Endometrial microvascular endothelial cells (primary cell): ENCODE results near the gene CAMTA1. TPM values are rescaled to one million over a fixed set of nuclear protein-coding genes. Genes with fewer than 3 reads are reported as not detected.

Experiments used
- in situ Hi-C: cut with HindIII; loops from 2 replicates; pipeline ENCODE4 v1.10.0; 2017; ENCODE audit warnings: low sequenced_read_pairs, low pct_unique_long_range_greater_than_20kb; ENCODE audit errors: inconsistent ontology term
- total RNA-seq: library from RNA; depleted of rRNA; stranded (reverse); fragments of >200 nt; gene quantifications from one replicate; pipeline ENCODE4 v1.2.3, GENCODE V29; 2015; ENCODE audit errors: inconsistent ontology term

The CAMTA1 gene
- total RNA-seq, 1 donor from 2014 or later, result 89.0 TPM

- in situ Hi-C loops, result no loop called here
These were observed 277.2 kb downstream of the CAMTA1 start for GRCh38 chr1:7062346-7063061.

- in situ Hi-C loops, result no loop called here
These were observed 278.7 kb downstream of the CAMTA1 start for GRCh38 chr1:7063981-7064380.

GRCh38 chr1:7068552-7068951 lies 283.3 kb downstream of the CAMTA1 start:
- in situ Hi-C loops, result no loop called here

- in situ Hi-C loops, result no loop called here
These were observed 284.7 kb downstream of the CAMTA1 start for GRCh38 chr1:7069931-7070330.

- in situ Hi-C loops, result no loop called here
These were observed 285.3 kb downstream of the CAMTA1 start for GRCh38 chr1:7070389-7071029.

- in situ Hi-C loops, result no loop called here
These were observed 290.9 kb downstream of the CAMTA1 start for GRCh38 chr1:7076117-7076516.

GRCh38 chr1:7076572-7076971 lies 291.3 kb downstream of the CAMTA1 start:
- in situ Hi-C loops, result no loop called here

GRCh38 chr1:7077136-7077535 lies 291.9 kb downstream of the CAMTA1 start:
- in situ Hi-C loops, result no loop called here

- in situ Hi-C loops, result no loop called here
These were observed 292.7 kb downstream of the CAMTA1 start for GRCh38 chr1:7077970-7078369.

GRCh38 chr1:7079637-7080036 lies 294.4 kb downstream of the CAMTA1 start:
- in situ Hi-C loops, result no loop called here

GRCh38 chr1:7084232-7084894 lies 299.1 kb downstream of the CAMTA1 start:
- in situ Hi-C loops, result no loop called here

- in situ Hi-C loops, result no loop called here
These were observed 300.3 kb downstream of the CAMTA1 start for GRCh38 chr1:7085521-7085920.

GRCh38 chr1:7086106-7086505 lies 300.9 kb downstream of the CAMTA1 start:
- in situ Hi-C loops, result no loop called here

- in situ Hi-C loops, result no loop called here
These were observed 302.6 kb downstream of the CAMTA1 start for GRCh38 chr1:7087888-7088287.

- in situ Hi-C loops, result no loop called here
These were observed 304.2 kb downstream of the CAMTA1 start for GRCh38 chr1:7089497-7089896.

GRCh38 chr1:7093297-7093696 lies 308.0 kb downstream of the CAMTA1 start:
- in situ Hi-C loops, result no loop called here

- in situ Hi-C loops, result no loop called here
These were observed 308.8 kb downstream of the CAMTA1 start for GRCh38 chr1:7094086-7094485.

GRCh38 chr1:7094509-7094908 lies 309.3 kb downstream of the CAMTA1 start:
- in situ Hi-C loops, result no loop called here

GRCh38 chr1:7095343-7095964 lies 310.2 kb downstream of the CAMTA1 start:
- in situ Hi-C loops, result no loop called here
